Measurements from ENCODE around the gene SHROOM1. TPM values are rescaled to one million over a fixed set of nuclear protein-coding genes. Genes with fewer than 3 reads are reported as not detected.

Gene SHROOM1
- total and polyA plus RNA-seq, 8 donors: 5.3 to 264 (median 23.2) TPM

DNA sequence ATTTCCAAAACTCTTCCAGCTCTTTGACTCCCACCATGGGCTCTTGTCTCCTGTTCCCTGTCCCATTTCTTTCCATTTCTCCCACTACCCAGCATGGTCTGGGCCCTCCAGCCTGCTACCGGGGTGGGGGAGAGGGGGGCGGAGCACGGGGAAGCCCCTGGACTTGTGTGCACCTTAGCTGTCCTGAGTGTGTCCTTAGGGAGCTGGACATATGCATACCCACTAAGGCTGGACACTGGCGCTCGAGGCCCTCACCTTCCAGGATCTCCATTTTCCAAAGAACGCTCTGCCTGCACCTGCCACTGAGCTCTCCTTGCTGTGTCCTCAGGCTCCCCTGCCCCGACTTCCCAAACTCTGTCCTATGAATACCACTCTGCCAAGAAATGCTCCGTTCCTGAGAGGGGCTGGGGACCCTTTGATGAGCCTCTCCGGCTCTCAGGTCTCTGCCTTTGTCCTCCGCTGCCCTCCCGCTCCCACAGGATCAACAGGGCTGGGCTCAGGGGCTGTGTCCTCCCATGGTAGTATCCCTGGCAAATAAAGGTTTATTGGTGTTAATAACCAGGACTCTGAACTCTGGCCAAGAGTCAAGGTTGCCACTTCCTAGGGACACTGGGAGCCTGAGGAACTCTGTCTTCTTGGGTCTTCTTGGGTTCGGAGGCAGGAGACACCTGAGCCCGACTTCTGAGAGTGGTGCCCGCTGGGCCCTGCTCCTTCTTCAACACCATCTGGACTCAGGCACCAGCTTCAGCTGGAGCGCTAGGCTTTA lies 831 bp upstream of the SHROOM1 start:
- TF ChIP-seq POLR2AphosphoS5 (IDR thresholded peaks at IDR 0.05) (no peak), POLR2A (IDR thresholded peaks at IDR 0.05) (no peak), EP300 (IDR thresholded peaks at IDR 0.05) (no peak)
- TF ChIP-seq, protein P1, sequence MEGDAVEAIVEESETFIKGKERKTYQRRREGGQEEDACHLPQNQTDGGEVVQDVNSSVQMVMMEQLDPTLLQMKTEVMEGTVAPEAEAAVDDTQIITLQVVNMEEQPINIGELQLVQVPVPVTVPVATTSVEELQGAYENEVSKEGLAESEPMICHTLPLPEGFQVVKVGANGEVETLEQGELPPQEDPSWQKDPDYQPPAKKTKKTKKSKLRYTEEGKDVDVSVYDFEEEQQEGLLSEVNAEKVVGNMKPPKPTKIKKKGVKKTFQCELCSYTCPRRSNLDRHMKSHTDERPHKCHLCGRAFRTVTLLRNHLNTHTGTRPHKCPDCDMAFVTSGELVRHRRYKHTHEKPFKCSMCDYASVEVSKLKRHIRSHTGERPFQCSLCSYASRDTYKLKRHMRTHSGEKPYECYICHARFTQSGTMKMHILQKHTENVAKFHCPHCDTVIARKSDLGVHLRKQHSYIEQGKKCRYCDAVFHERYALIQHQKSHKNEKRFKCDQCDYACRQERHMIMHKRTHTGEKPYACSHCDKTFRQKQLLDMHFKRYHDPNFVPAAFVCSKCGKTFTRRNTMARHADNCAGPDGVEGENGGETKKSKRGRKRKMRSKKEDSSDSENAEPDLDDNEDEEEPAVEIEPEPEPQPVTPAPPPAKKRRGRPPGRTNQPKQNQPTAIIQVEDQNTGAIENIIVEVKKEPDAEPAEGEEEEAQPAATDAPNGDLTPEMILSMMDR (IDR thresholded peaks at IDR 0.05): no peak
- H3K27me3 ChIP-seq: peaks cover 0 to 51% (median 0%) of the 10 kb centered on the region in 3 donors
- DNase-seq: no peak
- H3K36me3 ChIP-seq: peaks cover 0 to 4% (median 0%) of the 10 kb centered on the region in 4 donors
- intact Hi-C loops (cut with DNase I; ENCODE audit: low total_unique reads): no loop called here
- peaks cover 8 to 41% (median 25%) of the 10 kb centered on the region in 4 donors for H3K4me1 ChIP-seq
- WGBS, 5 donors: 80 to 93% (median 87%) methylated on average over 15 of the region's 15 CpGs
- H3K27ac ChIP-seq: peak overlapping the region; percentile 87 to 92 (median 90)
- H3K9me3 ChIP-seq: no peaks in the 10 kb centered on the region
- H3K4me3 ChIP-seq: peak overlapping the region; percentile 74 to 83 (median 79)

DNA sequence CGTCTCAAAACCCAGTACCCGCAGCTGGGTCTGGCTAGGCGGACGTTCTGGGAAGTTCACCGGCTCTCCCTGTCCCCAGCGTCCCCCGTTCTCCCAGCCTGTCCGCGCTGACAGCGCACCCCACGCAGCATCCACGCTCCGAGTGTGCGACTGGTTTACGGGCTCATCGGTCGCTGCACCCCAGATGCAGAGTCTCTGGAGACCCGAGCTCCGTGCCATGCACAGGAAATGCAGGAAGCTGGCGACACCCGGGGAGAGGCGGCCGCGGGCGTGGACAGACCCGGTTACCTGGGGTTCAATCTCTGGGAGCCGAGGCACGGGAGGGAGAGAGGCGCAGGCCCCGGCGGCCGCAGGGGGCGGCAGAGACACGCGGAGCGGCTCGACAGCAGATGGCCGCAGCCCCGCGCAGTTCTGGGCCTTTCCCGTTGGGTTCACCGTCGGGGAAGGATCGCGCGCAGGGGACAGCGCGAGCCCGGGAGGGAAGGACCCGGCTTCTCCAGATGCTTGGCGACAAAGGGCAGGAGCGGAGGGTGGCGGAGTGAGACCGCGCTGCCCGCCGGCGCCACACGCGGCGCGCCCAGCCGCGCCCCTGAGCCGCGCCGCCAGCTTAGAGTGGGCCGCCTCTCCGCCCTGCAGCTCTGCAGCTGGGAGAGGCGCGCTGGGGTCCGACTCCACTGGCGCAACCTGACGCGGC lies 558 bp downstream of the SHROOM1 start:
- intact Hi-C loops (cut with DNase I; ENCODE audit: low total_unique reads): no loop called here
- TF ChIP-seq, protein P1 (IDR thresholded peaks at IDR 0.05): peak in 5 of 7 experiments; percentile 73 to 91 (median 86)
- TF ChIP-seq POLR2AphosphoS5 (IDR thresholded peaks at IDR 0.05) (peak in 2 of 3 donors; percentile 46 to 67), POLR2A (IDR thresholded peaks at IDR 0.05) (no peak)

DNA sequence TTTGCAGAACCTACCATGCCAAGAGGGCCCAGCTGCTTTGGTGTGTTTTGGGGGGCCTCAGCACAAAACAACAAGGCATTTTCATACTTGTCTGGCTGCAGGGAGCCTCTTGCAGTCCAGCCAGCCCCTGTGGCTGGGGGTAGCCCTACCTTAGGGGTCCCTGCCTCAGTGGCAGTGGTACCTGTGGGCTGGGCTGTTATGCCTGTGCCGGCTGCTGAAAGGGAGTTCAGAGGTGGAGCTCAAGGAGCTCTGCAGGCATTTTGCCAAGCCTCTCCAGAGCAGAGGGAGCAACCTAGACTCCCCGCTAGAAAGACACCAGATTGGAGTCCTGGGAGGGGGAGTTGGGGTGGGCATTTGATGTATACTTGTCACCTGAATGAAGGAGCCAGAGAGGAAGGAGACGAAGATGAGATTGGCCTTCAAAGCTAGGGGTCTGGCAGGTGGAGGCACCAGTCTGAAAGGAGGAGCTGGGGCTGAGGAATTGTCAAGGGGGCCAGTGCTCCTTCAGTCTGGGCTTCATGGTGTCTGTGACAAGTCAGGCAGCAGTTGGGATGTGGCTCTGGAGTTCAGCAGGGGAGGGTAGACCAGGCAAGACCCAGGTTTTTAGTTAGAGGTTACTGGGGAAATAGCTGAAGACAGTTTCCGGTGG lies 1.5 kb downstream of the SHROOM1 start:
- Histone ChIP-seq H3K9me3 (no peaks in the 10 kb centered on the region), H3K4me3 (peak overlapping the region; percentile 74 to 83 (median 79)), H3K4me1 (peaks cover 8 to 53% (median 30%) of the 10 kb centered on the region in 4 donors), H3K27ac (peak overlapping the region in 3 of 5 donors; percentile 87 to 92 (median 90)), H3K27me3 (peaks cover 0 to 72% (median 5%) of the 10 kb centered on the region in 3 donors), H3K36me3 (peaks cover 0 to 26% (median 20%) of the 10 kb centered on the region in 4 donors)
- WGBS, 5 donors: 30 to 74% (median 56%) methylated on average over 2 to 4 of the region's 4 CpGs
- intact Hi-C loops (cut with DNase I; ENCODE audit: low total_unique reads): no loop called here
- no peak for TF ChIP-seq POLR2AphosphoS5 (IDR thresholded peaks at IDR 0.05)
- TF ChIP-seq, protein P1 (IDR thresholded peaks at IDR 0.05): no peak
- TF ChIP-seq EP300 (IDR thresholded peaks at IDR 0.05): no peak
- no peak for TF ChIP-seq POLR2A (IDR thresholded peaks at IDR 0.05)
- peak; percentile 34 to 51 for DNase-seq

More for the DNA sequence above, 558 bp downstream of the SHROOM1 start:
- H3K36me3 ChIP-seq: peaks cover 0 to 17% (median 11%) of the 10 kb centered on the region in 4 donors
- peaks cover 8 to 53% (median 30%) of the 10 kb centered on the region in 4 donors for H3K4me1 ChIP-seq
- peak; percentile 87 to 94 for DNase-seq
- no peaks in the 10 kb centered on the region for H3K9me3 ChIP-seq
- WGBS, 5 donors: 2 to 7% (median 3%) methylated on average over 3 to 75 of the region's 75 CpGs
- H3K4me3 ChIP-seq: peak overlapping the region; percentile 74 to 83 (median 79)
- H3K27ac ChIP-seq: peak overlapping the region; percentile 87 to 92 (median 90)
- peaks cover 0 to 64% (median 5%) of the 10 kb centered on the region in 3 donors for H3K27me3 ChIP-seq

All from stomach (tissue), 9 donors.